HEK293 (cell line): ENCODE data around the gene LRRC43.

Source experiments
- CTCF ChIA-PET: fragments of 350-600 bp; formaldehyde crosslinking; extraction: SDS; loops from one replicate; lab custom pipeline; 2021; ENCODE audit warnings: antibody characterized with exemption; lab: Yijun Ruan, JAX
- POLR2A ChIA-PET: fragments of 300-600 bp; formaldehyde crosslinking; extraction: SDS; loops from one replicate; lab custom pipeline; 2020; ENCODE audit warnings: antibody characterized with exemption, inconsistent platforms; lab: Yijun Ruan, JAX
- H3K27ac ChIP-seq: fragments of 200-500 bp; sonication (Bioruptor generic); 2 replicates; pipeline ENCODE4 v1.5.1; 2014; ENCODE audit warnings: low read depth, low read length, control low read depth, inconsistent platforms; ENCODE audit errors: extremely low read depth
- H3K36me3 ChIP-seq, 2 experiments: fragments of 200-500 bp in 1 of 2; sonication (Bioruptor generic) in 1 of 2; 1 replicate in 1 of 2; 2 replicates in 1 of 2; pipeline ENCODE4 v1.5.1; 2014 to 2017; ENCODE audit warnings: inconsistent platforms in 2 of 2, low read length in 2 of 2; ENCODE audit not compliant: control insufficient read depth in 2 of 2, insufficient read depth in 1 of 2
- H3K4me1 ChIP-seq: fragments of 200-500 bp; sonication (Bioruptor generic); 2 replicates; pipeline ENCODE4 v1.5.1; 2014; ENCODE audit warnings: mild to moderate bottlenecking, low read length, inconsistent platforms; ENCODE audit not compliant: control insufficient read depth, insufficient read depth
- H3K4me3 ChIP-seq: 2 replicates; pipeline ENCODE4 v1.5.1; 2011; ENCODE audit warnings: low read depth, mild to moderate bottlenecking, control low read depth, low read length, moderate library complexity
- H3K9me3 ChIP-seq: fragments of 200-500 bp; sonication (Bioruptor generic); 2 replicates; pipeline ENCODE4 v1.5.1; 2014; ENCODE audit warnings: low read depth, low read length, inconsistent platforms; ENCODE audit not compliant: control insufficient read depth, insufficient read depth
- HOXD13 ChIP-seq: sonication (generic); formaldehyde crosslinking; IDR thresholded peaks from 2 replicates; pipeline ENCODE4 v1.8.0; 2022; ENCODE audit warnings: missing genetic modification reagents, borderline replicate concordance
- IKZF3 ChIP-seq: fragments of 450-650 bp; IDR thresholded peaks from 2 replicates; pipeline ENCODE4 v1.5.0; 2018; ENCODE audit warnings: missing biosample characterization, mild to moderate bottlenecking, missing genetic modification characterization, moderate library complexity
- ZFP37 ChIP-seq: fragments of 450-650 bp; formaldehyde crosslinking; IDR thresholded peaks from 2 replicates; pipeline ENCODE4 v1.5.1; 2016; ENCODE audit warnings: missing biosample characterization, missing genetic modification characterization
- ZFP41 ChIP-seq: fragments of 450-650 bp; formaldehyde crosslinking; IDR thresholded peaks from 2 replicates; pipeline ENCODE4 v1.5.1; 2016; ENCODE audit warnings: missing biosample characterization, missing genetic modification characterization, borderline replicate concordance
- ZFP69B ChIP-seq: fragments of 450-650 bp; formaldehyde crosslinking; IDR thresholded peaks from 2 replicates; pipeline ENCODE4 v1.5.1; 2016; ENCODE audit warnings: missing biosample characterization, missing genetic modification characterization
- ZNF248 ChIP-seq: fragments of 450-650 bp; formaldehyde crosslinking; IDR thresholded peaks from 2 replicates; pipeline ENCODE4 v1.5.1; 2017; ENCODE audit warnings: missing biosample characterization, missing genetic modification characterization
- ZNF510 ChIP-seq: fragments of 450-650 bp; formaldehyde crosslinking; IDR thresholded peaks from 2 replicates; pipeline ENCODE4 v1.5.1; 2018; ENCODE audit warnings: mild to moderate bottlenecking, missing genetic modification characterization, missing biosample characterization; ENCODE audit not compliant: insufficient replicate concordance
- ZNF518A ChIP-seq: fragments of 450-650 bp; formaldehyde crosslinking; conservative IDR thresholded peaks from 2 replicates; pipeline ENCODE4 v1.5.1; 2016; ENCODE audit warnings: low read depth, missing biosample characterization, missing genetic modification characterization
- ZNF701 ChIP-seq: fragments of 450-650 bp; formaldehyde crosslinking; IDR thresholded peaks from 2 replicates; pipeline ENCODE4 v1.5.1; 2016; ENCODE audit warnings: missing biosample characterization, missing genetic modification characterization
- ZNF776 ChIP-seq: fragments of 450-650 bp; formaldehyde crosslinking; IDR thresholded peaks from 2 replicates; pipeline ENCODE4 v1.5.0; 2017; ENCODE audit warnings: missing biosample characterization, missing genetic modification characterization, borderline replicate concordance
- ZSCAN23 ChIP-seq: fragments of 450-650 bp; formaldehyde crosslinking; IDR thresholded peaks from 2 replicates; pipeline ENCODE4 v1.5.1; 2016; ENCODE audit warnings: missing biosample characterization, missing genetic modification characterization
- TF ChIP-seq, protein P1 (sequence below): fragments of 450-650 bp; formaldehyde crosslinking; IDR thresholded peaks from 2 replicates; pipeline ENCODE4 v1.5.1; 2017; ENCODE audit warnings: missing biosample characterization, missing genetic modification characterization
- TF ChIP-seq, protein P2 (sequence below): fragments of 450-650 bp; formaldehyde crosslinking; IDR thresholded peaks from 2 replicates; pipeline ENCODE4 v1.5.1; 2016; ENCODE audit warnings: missing biosample characterization, missing genetic modification characterization, borderline replicate concordance
- TF ChIP-seq, protein P3 (sequence below): fragments of 450-650 bp; formaldehyde crosslinking; IDR thresholded peaks from 2 replicates; pipeline ENCODE4 v1.5.1; 2016; ENCODE audit warnings: missing biosample characterization, missing genetic modification characterization
- TF ChIP-seq, protein P4 (sequence below): fragments of 450-650 bp; formaldehyde crosslinking; IDR thresholded peaks from 2 replicates; pipeline ENCODE4 v1.5.1; 2016; ENCODE audit warnings: missing biosample characterization, missing genetic modification characterization

The LRRC43 gene

DNA sequence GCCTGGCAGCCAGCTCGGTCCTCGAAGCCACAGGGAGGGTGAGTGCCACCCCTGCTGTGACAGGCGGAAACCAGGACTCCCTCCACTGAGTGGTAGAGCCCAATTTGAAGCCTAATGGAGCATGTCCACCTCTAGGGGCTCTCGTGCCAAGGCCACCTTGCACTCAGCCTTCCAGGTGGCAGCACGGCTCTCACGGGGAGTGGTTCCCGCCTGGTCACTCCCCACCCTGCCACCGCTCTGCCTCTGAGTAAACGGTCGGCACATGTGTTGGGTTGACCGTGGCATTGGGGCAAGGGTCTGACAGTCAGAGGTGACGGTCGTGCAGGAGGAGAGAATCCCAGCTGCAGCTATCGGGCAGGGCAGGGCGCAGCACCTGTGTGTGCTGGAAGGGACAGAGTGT is 43.7 kb upstream of the LRRC43 start:
- TF ChIP-seq, protein P1, sequence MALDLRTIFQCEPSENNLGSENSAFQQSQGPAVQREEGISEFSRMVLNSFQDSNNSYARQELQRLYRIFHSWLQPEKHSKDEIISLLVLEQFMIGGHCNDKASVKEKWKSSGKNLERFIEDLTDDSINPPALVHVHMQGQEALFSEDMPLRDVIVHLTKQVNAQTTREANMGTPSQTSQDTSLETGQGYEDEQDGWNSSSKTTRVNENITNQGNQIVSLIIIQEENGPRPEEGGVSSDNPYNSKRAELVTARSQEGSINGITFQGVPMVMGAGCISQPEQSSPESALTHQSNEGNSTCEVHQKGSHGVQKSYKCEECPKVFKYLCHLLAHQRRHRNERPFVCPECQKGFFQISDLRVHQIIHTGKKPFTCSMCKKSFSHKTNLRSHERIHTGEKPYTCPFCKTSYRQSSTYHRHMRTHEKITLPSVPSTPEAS (tag by site-specific recombination): no peak
- no peak for TF ChIP-seq ZSCAN23
- Histone ChIP-seq H3K4me3 (no peak overlapping the region), H3K9me3 (no peaks in the 10 kb centered on the region), H3K36me3 (peaks cover 0 to 81% of the 10 kb centered on the region in 2 experiments; a peak in 2 of 3 replicates), H3K27ac (no peak overlapping the region), H3K4me1 (no peaks in the 10 kb centered on the region)
- ChIA-PET POLR2A (no interaction called here), CTCF (interaction anchor here (0.7 to 1.2 kb wide), 2 partner anchors 52 to 66 kb away, joined by 3 to 5 read pairs; no protein-coding TSS in a partner anchor)

GRCh38 chr12:122139941-122140340 is 43.0 kb upstream of the LRRC43 start:
- CTCF ChIA-PET: interaction anchor here (0.5 kb wide), 1 partner anchor 18 kb away, joined by 3 read pairs; no protein-coding TSS in a partner anchor
- H3K4me3 ChIP-seq: no peak overlapping the region
- TF ChIP-seq ZNF518A (tag by site-specific recombination) (no peak), ZNF248 (tag by site-specific recombination) (no peak), ZFP37 (tag by site-specific recombination) (no peak), IKZF3 (tag by site-specific recombination) (no peak), ZNF701 (tag by site-specific recombination) (no peak), ZNF776 (no peak), ZFP69B (tag by site-specific recombination) (no peak), HOXD13 (CRISPR knock-in tag) (no peak), ZFP41 (tag by site-specific recombination) (no peak), ZNF510 (tag by site-specific recombination) (no peak)
- TF ChIP-seq, protein P2, sequence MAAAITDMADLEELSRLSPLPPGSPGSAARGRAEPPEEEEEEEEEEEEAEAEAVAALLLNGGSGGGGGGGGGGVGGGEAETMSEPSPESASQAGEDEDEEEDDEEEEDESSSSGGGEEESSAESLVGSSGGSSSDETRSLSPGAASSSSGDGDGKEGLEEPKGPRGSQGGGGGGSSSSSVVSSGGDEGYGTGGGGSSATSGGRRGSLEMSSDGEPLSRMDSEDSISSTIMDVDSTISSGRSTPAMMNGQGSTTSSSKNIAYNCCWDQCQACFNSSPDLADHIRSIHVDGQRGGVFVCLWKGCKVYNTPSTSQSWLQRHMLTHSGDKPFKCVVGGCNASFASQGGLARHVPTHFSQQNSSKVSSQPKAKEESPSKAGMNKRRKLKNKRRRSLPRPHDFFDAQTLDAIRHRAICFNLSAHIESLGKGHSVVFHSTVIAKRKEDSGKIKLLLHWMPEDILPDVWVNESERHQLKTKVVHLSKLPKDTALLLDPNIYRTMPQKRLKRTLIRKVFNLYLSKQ (tag by site-specific recombination): no peak
- TF ChIP-seq, protein P3, sequence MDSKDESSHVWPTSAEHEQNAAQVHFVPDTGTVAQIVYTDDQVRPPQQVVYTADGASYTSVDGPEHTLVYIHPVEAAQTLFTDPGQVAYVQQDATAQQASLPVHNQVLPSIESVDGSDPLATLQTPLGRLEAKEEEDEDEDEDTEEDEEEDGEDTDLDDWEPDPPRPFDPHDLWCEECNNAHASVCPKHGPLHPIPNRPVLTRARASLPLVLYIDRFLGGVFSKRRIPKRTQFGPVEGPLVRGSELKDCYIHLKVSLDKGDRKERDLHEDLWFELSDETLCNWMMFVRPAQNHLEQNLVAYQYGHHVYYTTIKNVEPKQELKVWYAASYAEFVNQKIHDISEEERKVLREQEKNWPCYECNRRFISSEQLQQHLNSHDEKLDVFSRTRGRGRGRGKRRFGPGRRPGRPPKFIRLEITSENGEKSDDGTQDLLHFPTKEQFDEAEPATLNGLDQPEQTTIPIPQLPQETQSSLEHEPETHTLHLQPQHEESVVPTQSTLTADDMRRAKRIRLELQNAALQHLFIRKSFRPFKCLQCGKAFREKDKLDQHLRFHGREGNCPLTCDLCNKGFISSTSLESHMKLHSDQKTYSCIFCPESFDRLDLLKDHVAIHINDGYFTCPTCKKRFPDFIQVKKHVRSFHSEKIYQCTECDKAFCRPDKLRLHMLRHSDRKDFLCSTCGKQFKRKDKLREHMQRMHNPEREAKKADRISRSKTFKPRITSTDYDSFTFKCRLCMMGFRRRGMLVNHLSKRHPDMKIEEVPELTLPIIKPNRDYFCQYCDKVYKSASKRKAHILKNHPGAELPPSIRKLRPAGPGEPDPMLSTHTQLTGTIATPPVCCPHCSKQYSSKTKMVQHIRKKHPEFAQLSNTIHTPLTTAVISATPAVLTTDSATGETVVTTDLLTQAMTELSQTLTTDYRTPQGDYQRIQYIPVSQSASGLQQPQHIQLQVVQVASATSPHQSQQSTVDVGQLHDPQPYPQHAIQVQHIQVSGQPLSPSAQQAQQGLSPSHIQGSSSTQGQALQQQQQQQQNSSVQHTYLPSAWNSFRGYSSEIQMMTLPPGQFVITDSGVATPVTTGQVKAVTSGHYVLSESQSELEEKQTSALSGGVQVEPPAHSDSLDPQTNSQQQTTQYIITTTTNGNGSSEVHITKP (tag by site-specific recombination): no peak
- TF ChIP-seq, protein P4, sequence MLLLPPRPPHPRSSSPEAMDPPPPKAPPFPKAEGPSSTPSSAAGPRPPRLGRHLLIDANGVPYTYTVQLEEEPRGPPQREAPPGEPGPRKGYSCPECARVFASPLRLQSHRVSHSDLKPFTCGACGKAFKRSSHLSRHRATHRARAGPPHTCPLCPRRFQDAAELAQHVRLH (tag by site-specific recombination): no peak
- no peaks in the 10 kb centered on the region for H3K9me3 ChIP-seq
- H3K27ac ChIP-seq: no peak overlapping the region
- POLR2A ChIA-PET: no interaction called here
- H3K36me3 ChIP-seq: peaks cover 0 to 80% of the 10 kb centered on the region in 2 experiments; a peak in 2 of 3 replicates
- no peaks in the 10 kb centered on the region for H3K4me1 ChIP-seq
